Measurements from ENCODE around the gene EMP3. TPM values are rescaled to one million over a fixed set of nuclear protein-coding genes. Genes with fewer than 3 reads are reported as not detected.

The EMP3 gene
- total and polyA plus RNA-seq, 2 experiments from 2014 or later, result 6.0 to 25.1 TPM

DNA sequence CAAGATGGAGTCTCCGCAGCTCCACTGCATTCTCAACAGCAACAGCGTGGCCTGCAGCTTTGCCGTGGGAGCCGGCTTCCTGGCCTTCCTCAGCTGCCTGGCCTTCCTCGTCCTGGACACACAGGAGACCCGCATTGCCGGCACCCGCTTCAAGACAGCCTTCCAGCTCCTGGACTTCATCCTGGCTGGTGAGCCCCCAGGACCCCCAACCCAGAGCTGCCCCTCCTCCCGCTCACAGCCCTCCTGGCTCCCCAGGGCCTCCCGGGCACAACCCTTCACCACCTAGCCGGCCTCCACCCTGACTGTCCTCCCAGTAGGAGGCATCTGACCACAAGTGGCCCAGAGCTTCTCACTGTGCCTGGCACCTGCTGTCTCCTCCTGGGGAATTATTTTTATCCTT, 48.2 kb downstream of the EMP3 start:
- Histone ChIP-seq H3K4me3 (no peak overlapping the region), H3K36me3 (ENCODE audit: insufficient read depth) (no peaks in the 10 kb centered on the region), H3K27me3 (ENCODE audit: insufficient read depth) (no peaks in the 10 kb centered on the region), H3K4me1 (ENCODE audit: insufficient read depth) (no peaks in the 10 kb centered on the region), H3F3A (replicated peaks; ENCODE audit: low read depth) (no peaks in the 10 kb centered on the region), H3K4me2 (no peak overlapping the region), H3K27ac (ENCODE audit: low read depth) (no peak overlapping the region), H2AFZ (no peak overlapping the region), H4K20me1 (replicated peaks; ENCODE audit: insufficient read depth) (no peaks in the 10 kb centered on the region), H3K9me2 (ENCODE audit: insufficient read depth) (no peaks in the 10 kb centered on the region), H3K79me2 (replicated peaks; ENCODE audit: insufficient read depth) (no peaks in the 10 kb centered on the region)
- no peak for DNase-seq (ENCODE audit: low spot score)
- Mint-ChIP-seq H3K9me3 (no peaks in the 10 kb centered on the region), H3K27me3 (ENCODE audit: insufficient read depth, low read depth, poor library complexity) (peaks cover 16% of the 10 kb centered on the region), H3K4me3 (no peak overlapping the region), H3K36me3 (ENCODE audit: low read depth) (no peaks in the 10 kb centered on the region), H3K27ac (no peak overlapping the region), H3K4me1 (peaks cover 2% of the 10 kb centered on the region; the same call in 1 of the 3 replicates)
- no peak for ATAC-seq
- TF ChIP-seq JUNB (IDR thresholded peaks at IDR 0.05; ENCODE audit: unreplicated experiment), result no peak
- no peak for TF ChIP-seq EZH2phosphoT487 (IDR thresholded peaks at IDR 0.05; ENCODE audit: unreplicated experiment)
- TF ChIP-seq POLR2AphosphoS5 (IDR thresholded peaks at IDR 0.05; ENCODE audit: low read depth), result no peak
- TF ChIP-seq, protein P1, sequence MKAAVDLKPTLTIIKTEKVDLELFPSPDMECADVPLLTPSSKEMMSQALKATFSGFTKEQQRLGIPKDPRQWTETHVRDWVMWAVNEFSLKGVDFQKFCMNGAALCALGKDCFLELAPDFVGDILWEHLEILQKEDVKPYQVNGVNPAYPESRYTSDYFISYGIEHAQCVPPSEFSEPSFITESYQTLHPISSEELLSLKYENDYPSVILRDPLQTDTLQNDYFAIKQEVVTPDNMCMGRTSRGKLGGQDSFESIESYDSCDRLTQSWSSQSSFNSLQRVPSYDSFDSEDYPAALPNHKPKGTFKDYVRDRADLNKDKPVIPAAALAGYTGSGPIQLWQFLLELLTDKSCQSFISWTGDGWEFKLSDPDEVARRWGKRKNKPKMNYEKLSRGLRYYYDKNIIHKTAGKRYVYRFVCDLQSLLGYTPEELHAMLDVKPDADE (IDR thresholded peaks at IDR 0.05), result no peak

DNA sequence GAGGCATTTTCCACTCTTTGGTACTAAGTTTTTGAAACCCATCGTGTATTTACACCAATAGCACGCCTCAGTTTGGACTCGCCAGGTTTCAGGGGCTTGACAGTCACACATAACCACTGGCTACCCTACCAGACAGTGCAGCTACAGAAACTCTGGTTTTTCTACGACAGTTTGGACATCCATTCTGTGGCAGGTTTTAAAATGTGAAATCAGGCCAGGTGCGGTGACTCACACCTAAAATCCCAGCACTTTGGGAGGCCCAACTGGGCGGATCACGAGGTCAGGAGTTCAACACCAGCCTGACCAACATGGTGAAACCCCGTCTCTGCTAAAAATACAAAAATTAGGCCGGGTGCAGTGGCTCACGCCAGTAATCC, 52.8 kb downstream of the EMP3 start:
- Histone ChIP-seq H3K36me3 (ENCODE audit: insufficient read depth) (peaks cover 6% of the 10 kb centered on the region; the same call in 1 of the 2 replicates), H3K4me1 (ENCODE audit: insufficient read depth) (no peaks in the 10 kb centered on the region), H3K4me3 (no peak overlapping the region), H2AFZ (no peak overlapping the region), H3K27ac (ENCODE audit: low read depth) (no peak overlapping the region), H3K79me2 (replicated peaks; ENCODE audit: insufficient read depth) (no peaks in the 10 kb centered on the region), H4K20me1 (replicated peaks; ENCODE audit: insufficient read depth) (no peaks in the 10 kb centered on the region; the same call in 1 of the 2 replicates), H3K27me3 (ENCODE audit: insufficient read depth) (no peaks in the 10 kb centered on the region), H3K9me2 (ENCODE audit: insufficient read depth) (no peaks in the 10 kb centered on the region), H3K4me2 (no peak overlapping the region), H3F3A (replicated peaks; ENCODE audit: low read depth) (peaks cover 9% of the 10 kb centered on the region; the same call in 1 of the 2 replicates)
- no peak overlapping the region; the same call in 1 of the 2 replicates for H3K27ac Mint-ChIP-seq
- H3K27me3 Mint-ChIP-seq (ENCODE audit: insufficient read depth, low read depth, poor library complexity), result peaks cover 11% of the 10 kb centered on the region
- H3K4me1 Mint-ChIP-seq, result no peaks in the 10 kb centered on the region
- no peak overlapping the region for H3K4me3 Mint-ChIP-seq
- DNase-seq (ENCODE audit: low spot score) (no peak), ATAC-seq (no peak)
- H3K36me3 Mint-ChIP-seq (ENCODE audit: low read depth), result peaks cover 19% of the 10 kb centered on the region
- H3K9me3 Mint-ChIP-seq, result no peaks in the 10 kb centered on the region
- no peak for TF ChIP-seq EZH2phosphoT487 (IDR thresholded peaks at IDR 0.05; ENCODE audit: unreplicated experiment)
- TF ChIP-seq JUNB (IDR thresholded peaks at IDR 0.05; ENCODE audit: unreplicated experiment), result no peak
- no peak for TF ChIP-seq ZNF114 (CRISPR knock-in tag; IDR thresholded peaks at IDR 0.05)
- TF ChIP-seq, protein P2, sequence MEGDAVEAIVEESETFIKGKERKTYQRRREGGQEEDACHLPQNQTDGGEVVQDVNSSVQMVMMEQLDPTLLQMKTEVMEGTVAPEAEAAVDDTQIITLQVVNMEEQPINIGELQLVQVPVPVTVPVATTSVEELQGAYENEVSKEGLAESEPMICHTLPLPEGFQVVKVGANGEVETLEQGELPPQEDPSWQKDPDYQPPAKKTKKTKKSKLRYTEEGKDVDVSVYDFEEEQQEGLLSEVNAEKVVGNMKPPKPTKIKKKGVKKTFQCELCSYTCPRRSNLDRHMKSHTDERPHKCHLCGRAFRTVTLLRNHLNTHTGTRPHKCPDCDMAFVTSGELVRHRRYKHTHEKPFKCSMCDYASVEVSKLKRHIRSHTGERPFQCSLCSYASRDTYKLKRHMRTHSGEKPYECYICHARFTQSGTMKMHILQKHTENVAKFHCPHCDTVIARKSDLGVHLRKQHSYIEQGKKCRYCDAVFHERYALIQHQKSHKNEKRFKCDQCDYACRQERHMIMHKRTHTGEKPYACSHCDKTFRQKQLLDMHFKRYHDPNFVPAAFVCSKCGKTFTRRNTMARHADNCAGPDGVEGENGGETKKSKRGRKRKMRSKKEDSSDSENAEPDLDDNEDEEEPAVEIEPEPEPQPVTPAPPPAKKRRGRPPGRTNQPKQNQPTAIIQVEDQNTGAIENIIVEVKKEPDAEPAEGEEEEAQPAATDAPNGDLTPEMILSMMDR (conservative IDR thresholded peaks at IDR 0.05; ENCODE audit: low read depth in 2 of 2), result no peak
- TF ChIP-seq, protein P3, sequence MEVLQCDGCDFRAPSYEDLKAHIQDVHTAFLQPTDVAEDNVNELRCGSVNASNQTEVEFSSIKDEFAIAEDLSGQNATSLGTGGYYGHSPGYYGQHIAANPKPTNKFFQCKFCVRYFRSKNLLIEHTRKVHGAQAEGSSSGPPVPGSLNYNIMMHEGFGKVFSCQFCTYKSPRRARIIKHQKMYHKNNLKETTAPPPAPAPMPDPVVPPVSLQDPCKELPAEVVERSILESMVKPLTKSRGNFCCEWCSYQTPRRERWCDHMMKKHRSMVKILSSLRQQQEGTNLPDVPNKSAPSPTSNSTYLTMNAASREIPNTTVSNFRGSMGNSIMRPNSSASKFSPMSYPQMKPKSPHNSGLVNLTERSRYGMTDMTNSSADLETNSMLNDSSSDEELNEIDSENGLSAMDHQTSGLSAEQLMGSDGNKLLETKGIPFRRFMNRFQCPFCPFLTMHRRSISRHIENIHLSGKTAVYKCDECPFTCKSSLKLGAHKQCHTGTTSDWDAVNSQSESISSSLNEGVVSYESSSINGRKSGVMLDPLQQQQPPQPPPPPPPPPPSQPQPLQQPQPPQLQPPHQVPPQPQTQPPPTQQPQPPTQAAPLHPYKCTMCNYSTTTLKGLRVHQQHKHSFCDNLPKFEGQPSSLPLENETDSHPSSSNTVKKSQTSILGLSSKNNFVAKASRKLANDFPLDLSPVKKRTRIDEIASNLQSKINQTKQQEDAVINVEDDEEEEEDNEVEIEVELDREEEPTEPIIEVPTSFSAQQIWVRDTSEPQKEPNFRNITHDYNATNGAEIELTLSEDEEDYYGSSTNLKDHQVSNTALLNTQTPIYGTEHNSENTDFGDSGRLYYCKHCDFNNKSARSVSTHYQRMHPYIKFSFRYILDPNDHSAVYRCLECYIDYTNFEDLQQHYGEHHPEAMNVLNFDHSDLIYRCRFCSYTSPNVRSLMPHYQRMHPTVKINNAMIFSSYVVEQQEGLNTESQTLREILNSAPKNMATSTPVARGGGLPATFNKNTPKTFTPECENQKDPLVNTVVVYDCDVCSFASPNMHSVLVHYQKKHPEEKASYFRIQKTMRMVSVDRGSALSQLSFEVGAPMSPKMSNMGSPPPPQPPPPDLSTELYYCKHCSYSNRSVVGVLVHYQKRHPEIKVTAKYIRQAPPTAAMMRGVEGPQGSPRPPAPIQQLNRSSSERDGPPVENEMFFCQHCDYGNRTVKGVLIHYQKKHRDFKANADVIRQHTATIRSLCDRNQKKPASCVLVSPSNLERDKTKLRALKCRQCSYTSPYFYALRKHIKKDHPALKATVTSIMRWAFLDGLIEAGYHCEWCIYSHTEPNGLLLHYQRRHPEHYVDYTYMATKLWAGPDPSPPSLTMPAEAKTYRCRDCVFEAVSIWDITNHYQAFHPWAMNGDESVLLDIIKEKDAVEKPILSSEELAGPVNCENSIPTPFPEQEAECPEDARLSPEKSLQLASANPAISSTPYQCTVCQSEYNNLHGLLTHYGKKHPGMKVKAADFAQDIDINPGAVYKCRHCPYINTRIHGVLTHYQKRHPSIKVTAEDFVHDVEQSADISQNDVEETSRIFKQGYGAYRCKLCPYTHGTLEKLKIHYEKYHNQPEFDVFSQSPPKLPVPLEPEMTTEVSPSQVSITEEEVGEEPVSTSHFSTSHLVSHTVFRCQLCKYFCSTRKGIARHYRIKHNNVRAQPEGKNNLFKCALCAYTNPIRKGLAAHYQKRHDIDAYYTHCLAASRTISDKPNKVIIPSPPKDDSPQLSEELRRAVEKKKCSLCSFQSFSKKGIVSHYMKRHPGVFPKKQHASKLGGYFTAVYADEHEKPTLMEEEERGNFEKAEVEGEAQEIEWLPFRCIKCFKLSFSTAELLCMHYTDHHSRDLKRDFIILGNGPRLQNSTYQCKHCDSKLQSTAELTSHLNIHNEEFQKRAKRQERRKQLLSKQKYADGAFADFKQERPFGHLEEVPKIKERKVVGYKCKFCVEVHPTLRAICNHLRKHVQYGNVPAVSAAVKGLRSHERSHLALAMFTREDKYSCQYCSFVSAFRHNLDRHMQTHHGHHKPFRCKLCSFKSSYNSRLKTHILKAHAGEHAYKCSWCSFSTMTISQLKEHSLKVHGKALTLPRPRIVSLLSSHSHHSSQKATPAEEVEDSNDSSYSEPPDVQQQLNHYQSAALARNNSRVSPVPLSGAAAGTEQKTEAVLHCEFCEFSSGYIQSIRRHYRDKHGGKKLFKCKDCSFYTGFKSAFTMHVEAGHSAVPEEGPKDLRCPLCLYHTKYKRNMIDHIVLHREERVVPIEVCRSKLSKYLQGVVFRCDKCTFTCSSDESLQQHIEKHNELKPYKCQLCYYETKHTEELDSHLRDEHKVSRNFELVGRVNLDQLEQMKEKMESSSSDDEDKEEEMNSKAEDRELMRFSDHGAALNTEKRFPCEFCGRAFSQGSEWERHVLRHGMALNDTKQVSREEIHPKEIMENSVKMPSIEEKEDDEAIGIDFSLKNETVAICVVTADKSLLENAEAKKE (CRISPR knock-in tag; IDR thresholded peaks at IDR 0.05), result no peak
- TF ChIP-seq STAT1 (IDR thresholded peaks at IDR 0.05; ENCODE audit: unreplicated experiment), result no peak
- no peak for TF ChIP-seq POLR2AphosphoS5 (IDR thresholded peaks at IDR 0.05; ENCODE audit: low read depth)
- no peak for TF ChIP-seq EZH2 (IDR thresholded peaks at IDR 0.05; ENCODE audit: low read depth, unreplicated experiment)
- TF ChIP-seq, protein P1 (IDR thresholded peaks at IDR 0.05), result no peak

Measured in GM23338 (cell line).